Mucosa of stomach (tissue), 1 donor: Measurements from ENCODE around the gene RELT.

Source experiments
- H3K27me3 ChIP-seq: one replicate; pipeline ENCODE4 v1.7.0; 2013; ENCODE audit warnings: mild to moderate bottlenecking, low read length; ENCODE audit not compliant: control insufficient read depth, insufficient read depth
- H3K36me3 ChIP-seq: one replicate; pipeline ENCODE4 v1.7.0; 2013; ENCODE audit warnings: low read length; ENCODE audit not compliant: control insufficient read depth, insufficient read depth
- H3K4me1 ChIP-seq: one replicate; pipeline ENCODE4 v1.7.0; 2013; ENCODE audit warnings: mild to moderate bottlenecking, low read length; ENCODE audit not compliant: control insufficient read depth, insufficient read depth
- H3K4me3 ChIP-seq: one replicate; pipeline ENCODE4 v1.7.0; 2013; ENCODE audit warnings: low read length
- H3K9ac ChIP-seq: one replicate; pipeline ENCODE4 v1.7.0; 2013; ENCODE audit warnings: mild to moderate bottlenecking, low read length, moderate library complexity
- H3K9me3 ChIP-seq: one replicate; pipeline ENCODE4 v1.7.0; 2013; ENCODE audit warnings: mild to moderate bottlenecking, low read length, moderate library complexity; ENCODE audit not compliant: control insufficient read depth
- donor health status: Pancreatic carcinoma.

Gene RELT

GRCh38 chr11:73445980-73446379, 69.8 kb downstream of the RELT start:
- Histone ChIP-seq H3K4me3 (no peak overlapping the region), H3K9ac (no peak overlapping the region)

GRCh38 chr11:73446766-73447165, 70.6 kb downstream of the RELT start:
- Histone ChIP-seq H3K9ac (no peak overlapping the region), H3K27me3 (no peaks in the 10 kb centered on the region), H3K4me1 (no peaks in the 10 kb centered on the region), H3K36me3 (no peaks in the 10 kb centered on the region), H3K9me3 (no peaks in the 10 kb centered on the region), H3K4me3 (no peak overlapping the region)

More at GRCh38 chr11:73445980-73446379, 69.8 kb downstream of the RELT start:
- H3K9me3 ChIP-seq: no peaks in the 10 kb centered on the region
- H3K36me3 ChIP-seq: no peaks in the 10 kb centered on the region
- H3K4me1 ChIP-seq: no peaks in the 10 kb centered on the region
- no peaks in the 10 kb centered on the region for H3K27me3 ChIP-seq
